PFSK-1 (cell line): Measurements from ENCODE around the gene KCNIP4.

Source experiments
- POLR2AphosphoS5 ChIP-seq: IDR thresholded peaks from 2 replicates; pipeline ENCODE4 v1.6.1; 2012; ENCODE audit warnings: low read depth, mild to moderate bottlenecking, control low read depth, low read length, moderate library complexity
- TAF1 ChIP-seq: IDR thresholded peaks from 2 replicates; pipeline ENCODE4 v1.6.1; 2012; ENCODE audit warnings: low read length, control low read depth, borderline replicate concordance; ENCODE audit not compliant: insufficient read depth

GRCh38 chr4:21596521-21596920 is 352.1 kb downstream of the KCNIP4 start:
- TF ChIP-seq POLR2AphosphoS5 (no peak), TAF1 (no peak)
